ENCODE results near the gene LRP1B. TPM values are rescaled to one million over a fixed set of nuclear protein-coding genes. Genes with fewer than 3 reads are reported as not detected.

The LRP1B gene
- total RNA-seq, 1 experiment from 2014 or later = 0.52 TPM

DNA sequence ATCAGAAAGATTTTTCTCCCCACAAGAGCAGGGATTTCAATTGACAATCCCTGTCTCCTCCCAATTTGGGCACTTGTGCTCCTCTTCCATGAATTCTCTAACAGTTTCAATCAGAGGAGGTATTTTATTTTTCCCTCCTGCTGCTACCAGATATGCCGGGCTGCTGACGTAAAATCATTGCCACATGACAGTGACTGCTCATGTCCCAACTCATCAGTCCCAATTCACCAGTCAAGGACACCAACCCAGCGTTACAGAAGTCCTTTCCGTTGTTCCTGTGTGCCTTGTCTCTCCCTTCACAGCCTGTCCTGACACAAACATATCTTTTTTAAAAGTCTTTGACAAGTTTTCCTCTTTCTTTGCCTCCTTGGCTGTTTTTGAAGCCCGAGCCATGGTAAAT, 540.2 kb downstream of the LRP1B start (continued):
- TF ChIP-seq, protein P1, sequence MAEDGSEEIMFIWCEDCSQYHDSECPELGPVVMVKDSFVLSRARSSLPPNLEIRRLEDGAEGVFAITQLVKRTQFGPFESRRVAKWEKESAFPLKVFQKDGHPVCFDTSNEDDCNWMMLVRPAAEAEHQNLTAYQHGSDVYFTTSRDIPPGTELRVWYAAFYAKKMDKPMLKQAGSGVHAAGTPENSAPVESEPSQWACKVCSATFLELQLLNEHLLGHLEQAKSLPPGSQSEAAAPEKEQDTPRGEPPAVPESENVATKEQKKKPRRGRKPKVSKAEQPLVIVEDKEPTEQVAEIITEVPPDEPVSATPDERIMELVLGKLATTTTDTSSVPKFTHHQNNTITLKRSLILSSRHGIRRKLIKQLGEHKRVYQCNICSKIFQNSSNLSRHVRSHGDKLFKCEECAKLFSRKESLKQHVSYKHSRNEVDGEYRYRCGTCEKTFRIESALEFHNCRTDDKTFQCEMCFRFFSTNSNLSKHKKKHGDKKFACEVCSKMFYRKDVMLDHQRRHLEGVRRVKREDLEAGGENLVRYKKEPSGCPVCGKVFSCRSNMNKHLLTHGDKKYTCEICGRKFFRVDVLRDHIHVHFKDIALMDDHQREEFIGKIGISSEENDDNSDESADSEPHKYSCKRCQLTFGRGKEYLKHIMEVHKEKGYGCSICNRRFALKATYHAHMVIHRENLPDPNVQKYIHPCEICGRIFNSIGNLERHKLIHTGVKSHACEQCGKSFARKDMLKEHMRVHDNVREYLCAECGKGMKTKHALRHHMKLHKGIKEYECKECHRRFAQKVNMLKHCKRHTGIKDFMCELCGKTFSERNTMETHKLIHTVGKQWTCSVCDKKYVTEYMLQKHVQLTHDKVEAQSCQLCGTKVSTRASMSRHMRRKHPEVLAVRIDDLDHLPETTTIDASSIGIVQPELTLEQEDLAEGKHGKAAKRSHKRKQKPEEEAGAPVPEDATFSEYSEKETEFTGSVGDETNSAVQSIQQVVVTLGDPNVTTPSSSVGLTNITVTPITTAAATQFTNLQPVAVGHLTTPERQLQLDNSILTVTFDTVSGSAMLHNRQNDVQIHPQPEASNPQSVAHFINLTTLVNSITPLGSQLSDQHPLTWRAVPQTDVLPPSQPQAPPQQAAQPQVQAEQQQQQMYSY (CRISPR knock-in tag; IDR thresholded peaks at IDR 0.05) = no peak

GRCh38 chr2:141589314-141589713, 541.5 kb downstream of the LRP1B start:
- ChIA-PET CTCF (no interaction called here), POLR2A (no interaction called here)
- TF ChIP-seq, protein P2, sequence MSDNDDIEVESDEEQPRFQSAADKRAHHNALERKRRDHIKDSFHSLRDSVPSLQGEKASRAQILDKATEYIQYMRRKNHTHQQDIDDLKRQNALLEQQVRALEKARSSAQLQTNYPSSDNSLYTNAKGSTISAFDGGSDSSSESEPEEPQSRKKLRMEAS (CRISPR knock-in tag; IDR thresholded peaks at IDR 0.05) = no peak
- no peak for TF ChIP-seq HMGA2 (CRISPR knock-in tag; IDR thresholded peaks at IDR 0.05)
- Mint-ChIP-seq H3K4me3 (no peak overlapping the region), H3K36me3 (peaks cover 23% of the 10 kb centered on the region), H3K27ac (no peak overlapping the region), H3K27me3 (ENCODE audit: low read depth) (no peaks in the 10 kb centered on the region), H3K9me3 (peaks cover 19% of the 10 kb centered on the region), H3K4me1 (peaks cover 13% of the 10 kb centered on the region)
- ATAC-seq (no peak), DNase-seq (ENCODE audit: low spot score) (no peak)

DNA sequence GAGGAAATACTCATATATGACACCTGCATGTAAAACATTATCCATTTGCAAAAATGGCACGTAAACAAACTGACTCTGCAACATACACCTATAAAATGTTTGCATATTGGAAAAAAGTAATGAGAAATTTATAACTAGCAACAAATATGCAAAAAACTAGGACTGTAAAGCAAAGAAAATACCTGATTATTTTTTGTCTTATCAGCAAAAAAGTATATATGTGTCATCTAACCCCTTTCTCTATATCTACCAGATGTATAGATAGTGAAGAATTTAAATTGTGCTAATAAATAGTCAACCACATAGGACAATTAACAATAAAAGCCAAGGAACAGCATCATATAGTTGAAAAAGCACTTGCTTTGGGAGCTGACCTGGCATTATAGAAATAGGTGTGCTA, 543.8 kb downstream of the LRP1B start:
- POLR2A ChIA-PET = no interaction called here
- peaks cover 2% of the 10 kb centered on the region for H3K9me3 Mint-ChIP-seq
- H3K36me3 Mint-ChIP-seq = peaks cover 3% of the 10 kb centered on the region; the same call in 1 of the 2 replicates
- no peak for TF ChIP-seq TEAD4 (CRISPR knock-in tag; IDR thresholded peaks at IDR 0.05)
- TF ChIP-seq KAT7 (CRISPR knock-in tag; IDR thresholded peaks at IDR 0.05; ENCODE audit: borderline replicate concordance) = no peak
- no peak for TF ChIP-seq SP1 (CRISPR knock-in tag; conservative IDR thresholded peaks at IDR 0.05)
- no peak for TF ChIP-seq PRRX2 (CRISPR knock-in tag; IDR thresholded peaks at IDR 0.05)
- no peak for TF ChIP-seq MXD4 (CRISPR knock-in tag; IDR thresholded peaks at IDR 0.05; ENCODE audit: borderline replicate concordance)
- TF ChIP-seq, protein P3, sequence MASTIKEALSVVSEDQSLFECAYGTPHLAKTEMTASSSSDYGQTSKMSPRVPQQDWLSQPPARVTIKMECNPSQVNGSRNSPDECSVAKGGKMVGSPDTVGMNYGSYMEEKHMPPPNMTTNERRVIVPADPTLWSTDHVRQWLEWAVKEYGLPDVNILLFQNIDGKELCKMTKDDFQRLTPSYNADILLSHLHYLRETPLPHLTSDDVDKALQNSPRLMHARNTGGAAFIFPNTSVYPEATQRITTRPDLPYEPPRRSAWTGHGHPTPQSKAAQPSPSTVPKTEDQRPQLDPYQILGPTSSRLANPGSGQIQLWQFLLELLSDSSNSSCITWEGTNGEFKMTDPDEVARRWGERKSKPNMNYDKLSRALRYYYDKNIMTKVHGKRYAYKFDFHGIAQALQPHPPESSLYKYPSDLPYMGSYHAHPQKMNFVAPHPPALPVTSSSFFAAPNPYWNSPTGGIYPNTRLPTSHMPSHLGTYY (CRISPR knock-in tag; IDR thresholded peaks at IDR 0.05) = no peak
- TF ChIP-seq GTF2I (CRISPR knock-in tag; conservative IDR thresholded peaks at IDR 0.05) = no peak
- no peak for TF ChIP-seq FOXP1 (CRISPR knock-in tag; IDR thresholded peaks at IDR 0.05; ENCODE audit: borderline replicate concordance)
- no peak for TF ChIP-seq ZNF423 (CRISPR knock-in tag; IDR thresholded peaks at IDR 0.05)
- no peak for TF ChIP-seq ZNF512 (CRISPR knock-in tag; IDR thresholded peaks at IDR 0.05; ENCODE audit: borderline replicate concordance)
- TF ChIP-seq, protein P4, sequence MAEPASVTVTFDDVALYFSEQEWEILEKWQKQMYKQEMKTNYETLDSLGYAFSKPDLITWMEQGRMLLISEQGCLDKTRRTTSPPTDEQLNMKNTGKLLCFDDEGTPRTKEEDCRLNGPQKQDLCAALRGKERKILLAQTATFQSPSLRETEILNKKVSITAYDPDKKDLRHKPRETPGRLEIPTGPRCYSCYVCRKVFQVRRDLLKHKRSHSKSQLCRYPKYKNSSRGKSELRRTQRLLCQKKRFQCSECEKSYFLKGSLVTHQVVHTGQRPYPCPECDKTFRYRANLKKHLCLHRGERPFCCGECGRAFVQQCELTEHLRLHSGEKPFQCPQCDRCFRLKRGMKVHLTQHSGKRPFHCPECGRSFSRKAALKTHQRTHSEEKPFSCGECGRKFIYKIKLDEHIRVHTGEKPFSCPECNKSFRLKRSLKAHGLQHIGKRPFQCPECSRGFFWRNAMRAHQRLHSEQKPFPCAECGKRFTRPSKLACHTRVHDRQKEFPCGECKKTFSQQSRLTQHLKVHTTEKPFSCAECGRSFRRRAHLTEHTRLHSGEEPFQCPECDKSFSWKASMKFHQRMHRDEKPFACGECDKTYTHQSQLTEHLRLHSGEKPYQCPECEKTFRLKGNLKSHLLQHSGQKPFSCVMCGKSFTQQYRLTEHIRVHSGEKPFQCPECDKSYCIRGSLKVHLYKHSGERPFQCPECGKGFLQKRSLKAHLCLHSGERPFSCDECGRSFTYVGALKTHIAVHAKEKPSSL (CRISPR knock-in tag; conservative IDR thresholded peaks at IDR 0.05) = no peak
- TF ChIP-seq CREB1 (CRISPR knock-in tag; IDR thresholded peaks at IDR 0.05) = no peak
- DNase-seq (ENCODE audit: low spot score) (no peak), ATAC-seq (no peak)
- H3K27me3 Mint-ChIP-seq (ENCODE audit: low read depth) = no peaks in the 10 kb centered on the region
- no peak overlapping the region for H3K27ac Mint-ChIP-seq
- H3K4me3 Mint-ChIP-seq = no peak overlapping the region
- H3K4me1 Mint-ChIP-seq = peaks cover 18% of the 10 kb centered on the region
- CTCF ChIA-PET = no interaction called here

All from WTC11 (cell line).